HG03280 (cell line): Measurements from ENCODE around the gene MBD3.
"Not testable (repeated sequence)": the region's sequence is repeated elsewhere in the genome, so short reads cannot be mapped to it uniquely, and the experiment has no call there.

Experiments used
- ATAC-seq: cut with Tn5 transposase; IDR thresholded peaks from one replicate; pipeline ENCODE4 v1.9.1; 2021; ENCODE audit warnings: mild to moderate bottlenecking, moderate library complexity; ENCODE audit not compliant: unreplicated experiment

MBD3 gene

DNA sequence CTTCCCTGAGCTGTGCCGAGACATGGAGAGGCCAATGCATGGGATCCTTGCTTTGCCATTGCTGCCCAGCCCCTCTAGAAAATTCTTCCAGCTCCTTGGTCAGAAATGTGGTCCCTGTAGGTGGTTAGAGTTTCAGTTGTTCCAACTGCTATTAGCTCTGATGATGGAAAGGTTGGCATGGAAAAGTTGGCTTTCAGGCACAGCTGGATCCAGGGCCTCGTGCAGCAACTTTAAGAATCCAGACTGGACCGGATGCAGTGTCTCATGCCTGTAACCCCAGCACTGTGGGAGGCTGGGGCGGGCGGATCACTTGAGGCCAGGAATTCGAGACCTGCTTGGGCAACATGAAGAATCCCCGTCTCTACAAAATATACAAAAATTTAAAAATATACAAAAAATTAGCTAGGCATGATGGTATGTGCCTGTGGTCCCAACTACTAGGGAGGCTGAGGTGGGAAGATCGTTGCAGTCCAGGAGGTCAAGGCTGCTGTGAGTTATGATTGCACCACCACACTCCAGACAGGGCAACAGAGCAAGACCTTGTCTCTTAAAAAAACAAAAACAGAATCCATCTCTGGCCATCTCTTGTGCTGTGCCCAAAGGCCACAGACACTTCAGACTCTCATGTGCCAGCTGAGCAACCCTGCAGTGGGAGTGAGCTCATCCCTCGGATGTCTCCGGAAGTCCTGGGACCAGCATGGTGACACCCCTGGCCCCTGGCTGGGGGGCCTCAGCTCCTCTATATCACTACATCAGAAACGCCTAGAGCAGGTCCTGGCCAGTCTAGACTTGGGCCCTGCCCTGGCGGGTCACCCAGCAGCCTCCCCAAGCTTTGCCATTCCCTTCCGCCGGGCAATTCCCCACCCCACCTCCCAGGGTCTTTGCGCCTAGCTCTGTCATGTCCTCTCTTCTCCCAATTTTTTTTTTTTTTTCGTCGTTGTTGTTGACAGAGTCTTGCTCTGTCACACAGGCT is 41.3 kb downstream of the MBD3 start:
- ATAC-seq = no peak

DNA sequence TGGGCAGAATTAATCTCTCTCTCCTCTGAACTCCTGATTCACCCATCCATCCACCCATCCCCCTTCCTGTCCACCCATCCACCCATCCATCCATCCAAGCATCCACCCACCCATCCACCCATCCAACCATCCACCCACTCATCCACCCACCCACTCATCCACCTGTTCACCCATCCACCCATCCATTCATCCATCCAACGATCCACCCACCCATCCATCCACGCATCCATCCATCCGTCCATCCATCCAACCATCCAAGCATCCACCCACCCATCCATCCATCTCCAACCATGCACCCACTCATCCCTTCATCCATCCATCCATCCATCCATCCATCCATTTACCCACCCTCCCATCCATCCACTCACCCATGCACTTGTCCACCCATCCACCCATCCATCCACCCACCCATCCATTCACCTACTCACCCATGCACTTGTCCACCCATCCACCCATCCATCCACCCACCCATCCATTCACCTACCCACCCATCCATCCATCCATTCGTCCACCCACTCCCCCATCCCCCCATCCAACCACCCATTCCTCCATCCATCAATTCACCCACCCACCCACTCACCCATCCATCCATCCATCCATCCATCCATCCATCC is 43.2 kb downstream of the MBD3 start:
- no peak for ATAC-seq

DNA sequence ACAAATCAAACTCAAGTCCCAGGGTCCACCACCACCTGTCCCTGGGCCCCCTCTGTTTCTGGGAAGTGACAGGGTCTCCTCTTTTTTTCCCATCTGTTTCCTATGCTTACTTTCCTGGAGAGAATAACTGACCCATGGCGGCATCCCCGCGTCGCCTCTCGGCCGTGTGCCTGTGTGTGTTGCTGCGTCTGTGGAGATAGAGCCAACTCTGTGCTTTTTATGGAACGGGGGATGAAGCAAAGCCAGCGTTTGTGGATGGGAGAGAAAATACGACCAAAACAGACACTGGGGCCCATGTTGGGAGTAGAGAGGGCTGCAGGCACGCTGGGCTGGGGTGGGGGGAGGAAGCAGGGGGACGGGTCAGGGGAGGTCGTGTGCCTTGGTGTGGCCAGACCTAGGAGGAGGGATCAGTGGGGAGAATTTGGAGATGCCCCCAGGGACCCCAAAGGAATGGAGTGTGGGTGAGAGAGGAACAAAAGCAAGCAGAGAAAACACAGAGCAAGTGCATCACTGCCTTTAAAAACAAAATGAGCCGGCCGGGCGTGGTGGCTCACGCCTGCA is 52.2 kb downstream of the MBD3 start:
- ATAC-seq = no peak

DNA sequence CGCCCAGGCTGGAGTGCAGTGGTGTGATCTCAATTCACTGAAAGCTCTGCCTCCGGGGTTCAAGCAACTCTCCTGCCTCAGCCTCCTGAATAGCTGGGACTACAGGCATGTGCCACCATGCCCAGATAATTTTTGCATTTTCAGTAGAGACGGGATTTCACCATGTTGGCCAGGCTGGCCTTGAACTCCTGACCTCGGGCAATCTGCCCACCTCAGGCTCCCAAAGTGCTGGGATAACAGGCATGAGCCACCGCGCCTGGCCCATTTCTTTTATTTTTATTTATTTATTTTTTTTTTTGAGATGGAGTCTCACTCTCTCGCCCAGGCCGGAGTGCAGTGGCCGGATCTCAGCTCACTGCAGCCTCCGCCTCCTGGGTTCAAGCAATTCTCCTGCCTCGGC is 52.9 kb downstream of the MBD3 start:
- not testable (repeated sequence) for ATAC-seq

DNA sequence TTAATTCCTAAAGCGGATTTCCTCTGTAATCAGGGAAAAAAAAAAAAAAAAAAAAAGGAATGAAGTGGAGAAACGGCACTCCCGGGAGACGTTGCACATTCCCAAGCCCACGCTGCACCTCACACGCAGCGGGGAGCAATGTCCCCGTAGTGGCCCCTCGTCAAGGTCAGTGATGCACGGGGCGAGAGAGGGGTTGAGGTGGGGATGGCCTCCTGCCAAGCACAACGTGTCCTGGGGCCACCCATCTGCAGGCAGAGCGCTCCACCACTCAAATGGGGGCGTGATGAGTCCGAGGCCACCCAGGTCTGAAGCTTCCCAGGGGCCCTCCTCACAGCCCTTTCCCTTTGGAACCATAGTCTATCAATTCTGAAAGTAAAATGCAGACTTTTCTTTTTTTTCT is 53.7 kb downstream of the MBD3 start:
- ATAC-seq = no peak

DNA sequence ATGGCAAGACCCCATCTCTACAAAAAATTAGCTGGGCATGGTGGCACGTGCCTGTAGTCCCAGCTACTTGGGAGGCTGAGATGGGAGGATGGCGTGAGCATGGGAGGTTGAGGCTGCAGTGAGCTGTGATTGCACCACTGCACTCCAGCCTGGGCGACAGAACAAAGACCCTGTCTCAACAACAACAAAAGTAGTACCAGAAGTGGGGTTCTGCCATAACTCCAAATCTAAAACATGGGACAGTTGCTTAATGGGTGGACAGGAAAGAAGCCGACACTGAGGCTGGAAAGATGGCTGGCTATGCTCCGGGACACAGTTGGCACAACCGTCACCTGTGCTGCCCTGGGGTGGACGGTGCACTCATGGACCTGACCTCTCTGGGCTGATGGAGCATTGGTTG is 57.0 kb downstream of the MBD3 start:
- ATAC-seq = not testable (repeated sequence)

DNA sequence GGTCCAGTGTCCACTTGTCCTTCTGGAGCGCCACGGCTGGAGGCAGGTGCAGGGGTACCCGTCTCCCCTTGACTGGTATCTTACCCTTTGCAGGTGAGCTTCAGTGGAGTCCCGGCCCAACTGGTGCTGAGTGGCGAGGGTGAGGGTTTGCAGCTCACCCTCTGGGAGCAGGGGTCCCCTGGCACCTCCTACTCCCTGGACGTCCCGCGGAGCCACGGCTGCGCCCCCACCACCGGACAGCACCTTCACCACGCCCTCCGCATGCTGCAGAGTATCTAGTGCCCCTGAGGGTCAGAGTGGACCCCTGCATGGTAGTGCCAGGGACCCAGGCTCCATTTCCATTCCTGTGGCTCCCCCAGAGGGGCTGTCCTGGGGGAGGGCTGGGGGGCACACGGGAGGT is 57.7 kb downstream of the MBD3 start:
- ATAC-seq = no peak

DNA sequence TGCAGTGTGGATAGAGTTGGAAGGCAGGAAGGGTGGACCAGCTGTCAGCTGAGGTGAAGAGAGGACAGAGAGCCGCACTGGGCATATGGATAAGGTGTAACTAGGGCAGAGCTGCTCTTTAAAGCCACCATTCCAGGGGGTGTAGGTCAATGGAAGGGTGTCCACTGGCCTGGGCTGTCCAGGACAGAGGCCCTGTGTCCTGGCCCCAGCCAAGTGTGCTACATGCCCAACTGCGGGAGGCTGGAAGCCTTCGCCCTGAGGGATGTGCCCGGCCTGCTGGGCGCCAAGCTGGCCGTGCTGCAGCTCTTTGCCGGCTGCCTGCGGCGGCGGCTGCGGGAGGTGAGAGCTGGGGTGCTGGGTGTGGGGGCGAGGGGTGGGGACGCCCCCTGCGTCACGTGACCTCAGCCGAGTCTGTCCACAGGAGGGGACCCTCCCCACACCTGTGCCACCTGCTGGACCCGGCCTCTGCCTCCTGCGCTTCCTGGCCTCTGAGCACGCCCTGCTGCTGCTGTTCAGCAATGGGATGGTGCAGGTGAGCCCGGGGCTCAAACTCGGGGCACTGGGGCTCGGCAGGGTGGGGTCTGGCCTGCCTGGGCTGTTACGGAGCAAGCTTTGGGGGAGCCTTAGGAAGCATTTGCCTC is 59.0 kb downstream of the MBD3 start:
- no peak for ATAC-seq

DNA sequence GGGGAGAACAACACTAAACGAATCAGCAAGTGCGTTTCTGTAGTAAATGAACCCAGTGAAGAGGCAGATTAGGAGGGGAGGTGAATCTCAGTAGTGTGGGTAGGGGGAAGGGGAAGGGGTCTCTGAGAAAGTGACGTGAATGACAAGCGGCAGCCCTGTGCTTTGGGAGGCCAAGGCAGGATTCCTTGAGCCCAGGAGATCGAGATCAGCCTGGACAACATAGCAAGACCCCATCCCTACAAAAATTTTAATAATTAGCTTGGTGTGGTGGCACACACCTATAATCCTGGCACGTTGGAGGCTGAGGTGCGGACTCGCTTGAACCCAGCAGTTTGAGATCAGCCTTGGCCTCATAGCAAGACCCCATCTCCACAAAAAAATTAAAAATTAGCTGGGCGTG is 60.7 kb downstream of the MBD3 start:
- no peak for ATAC-seq

DNA sequence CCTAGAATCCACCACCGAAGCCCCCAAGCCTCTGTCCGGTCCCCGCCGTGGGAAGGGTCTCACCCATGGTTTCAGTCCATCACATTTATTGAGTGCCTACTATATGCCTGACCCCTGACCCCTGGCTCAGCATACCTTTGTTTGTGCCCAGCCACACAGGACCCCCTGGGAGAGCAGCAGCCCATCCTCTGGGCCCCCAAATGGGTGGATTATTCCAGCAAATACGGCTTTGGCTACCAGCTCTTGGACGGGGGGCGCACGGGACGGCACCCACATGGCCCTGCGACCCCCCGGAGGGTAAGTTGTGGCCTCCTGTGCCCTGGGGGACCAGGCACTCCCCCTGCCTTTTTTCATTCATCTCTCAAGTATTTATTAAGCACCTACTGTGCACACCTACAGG is 61.1 kb downstream of the MBD3 start:
- no peak for ATAC-seq

DNA sequence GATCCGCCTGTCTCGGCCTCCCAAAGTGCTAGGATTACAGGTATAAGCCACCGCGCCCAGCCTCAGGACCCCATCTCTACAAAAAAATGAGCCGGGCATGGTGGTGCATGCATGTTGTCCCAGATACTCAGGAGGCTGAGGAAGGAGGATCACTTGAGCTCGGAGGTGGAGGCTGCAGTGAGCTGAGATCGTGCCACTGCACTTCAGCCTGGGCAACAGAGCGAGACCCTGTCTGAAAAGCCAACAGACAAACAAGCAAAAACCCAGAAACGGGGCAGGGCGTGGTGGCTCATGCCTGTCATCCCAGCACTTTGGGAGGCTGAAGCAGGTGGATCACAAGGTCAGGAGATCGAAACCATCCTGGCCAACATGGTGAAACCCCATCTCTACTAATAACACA is 61.8 kb downstream of the MBD3 start:
- ATAC-seq = not testable (repeated sequence)

DNA sequence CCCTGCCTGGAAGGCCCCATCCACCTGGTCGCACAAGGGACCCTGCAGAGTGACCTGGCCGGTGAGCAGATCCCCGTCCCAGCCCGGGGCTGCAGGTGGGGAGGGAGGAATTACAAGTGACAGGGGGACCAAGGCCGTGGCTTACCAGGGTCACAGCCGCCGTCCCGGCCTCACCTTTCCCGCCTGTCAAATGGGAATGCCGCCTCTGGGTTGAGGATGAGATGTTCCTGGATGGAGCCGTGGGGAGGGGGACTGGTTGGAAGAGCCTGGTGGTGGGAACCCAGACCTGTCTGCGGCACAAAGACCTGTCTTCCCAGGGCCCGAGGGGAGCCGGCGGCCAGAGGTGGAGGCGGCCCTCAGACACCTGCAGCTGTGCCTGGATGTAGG is 63.2 kb downstream of the MBD3 start:
- ATAC-seq = no peak

DNA sequence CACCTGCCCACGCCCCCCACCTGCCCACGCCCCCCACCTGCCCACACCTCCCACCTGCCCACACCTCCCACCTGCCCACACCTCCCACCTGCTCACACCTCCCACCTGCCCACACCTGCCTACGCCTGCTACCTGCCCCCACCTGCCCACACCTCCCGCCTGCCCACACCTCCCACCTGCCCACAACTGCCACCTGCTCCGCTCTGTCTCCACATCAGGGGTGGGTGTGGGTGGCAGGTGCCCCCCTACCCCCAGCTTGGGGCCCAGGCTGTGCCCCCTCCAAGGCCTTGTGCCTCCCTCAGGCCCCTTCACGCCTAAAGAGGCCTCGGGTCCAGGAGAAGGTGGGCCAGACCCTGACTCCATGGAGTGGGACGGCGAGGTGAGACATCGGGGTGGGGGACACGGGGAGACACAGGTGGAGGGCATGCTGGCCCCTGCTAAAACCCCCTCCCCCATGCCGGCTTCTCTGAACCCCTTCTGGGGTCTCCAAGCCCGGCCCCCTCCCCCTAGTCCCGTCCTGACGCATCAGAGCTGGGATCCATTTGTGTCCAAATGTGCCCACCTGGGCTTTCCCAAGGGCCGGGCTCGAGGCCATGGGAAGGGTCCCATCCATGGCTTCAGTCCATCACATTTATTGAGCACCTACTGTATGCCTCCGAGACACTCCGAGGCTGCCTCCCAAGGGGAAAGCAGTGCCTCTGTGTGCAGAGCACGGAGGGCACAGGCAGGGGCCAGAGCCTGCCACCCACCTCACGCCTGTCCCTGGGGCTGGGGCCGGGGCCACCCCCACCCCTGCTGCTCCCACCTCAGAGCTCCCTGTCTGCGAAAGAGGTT is 63.9 kb downstream of the MBD3 start:
- ATAC-seq = no peak

DNA sequence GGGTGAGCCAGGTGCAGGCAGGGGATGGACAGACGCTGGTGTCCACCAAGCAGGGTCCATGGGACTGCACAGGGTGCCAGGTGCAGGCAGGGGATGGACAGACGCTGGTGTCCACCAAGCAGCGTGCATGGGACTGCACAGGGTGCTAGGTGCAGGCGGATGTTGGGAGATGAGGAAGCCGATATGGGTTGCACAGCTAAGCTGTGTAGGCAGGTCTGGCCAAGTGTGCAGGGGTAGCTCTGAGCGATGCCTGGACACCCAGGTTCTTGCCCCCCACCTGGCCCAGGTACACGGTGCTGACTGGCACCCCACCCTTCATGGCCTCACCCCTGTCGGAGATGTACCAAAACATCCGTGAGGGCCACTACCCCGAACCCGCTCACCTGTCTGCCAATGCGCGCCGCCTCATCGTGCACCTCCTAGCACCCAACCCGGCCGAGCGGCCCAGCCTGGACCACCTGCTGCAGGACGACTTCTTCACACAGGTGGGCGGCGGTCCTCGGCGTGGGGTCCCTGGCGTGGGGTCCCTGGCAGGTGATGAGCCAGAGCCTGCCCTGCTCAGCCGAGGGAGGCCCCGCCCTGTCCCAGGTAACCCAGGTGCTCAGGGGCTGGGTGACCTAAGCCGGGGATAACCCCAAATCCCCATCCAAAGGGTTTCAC is 64.9 kb downstream of the MBD3 start:
- ATAC-seq = no peak

DNA sequence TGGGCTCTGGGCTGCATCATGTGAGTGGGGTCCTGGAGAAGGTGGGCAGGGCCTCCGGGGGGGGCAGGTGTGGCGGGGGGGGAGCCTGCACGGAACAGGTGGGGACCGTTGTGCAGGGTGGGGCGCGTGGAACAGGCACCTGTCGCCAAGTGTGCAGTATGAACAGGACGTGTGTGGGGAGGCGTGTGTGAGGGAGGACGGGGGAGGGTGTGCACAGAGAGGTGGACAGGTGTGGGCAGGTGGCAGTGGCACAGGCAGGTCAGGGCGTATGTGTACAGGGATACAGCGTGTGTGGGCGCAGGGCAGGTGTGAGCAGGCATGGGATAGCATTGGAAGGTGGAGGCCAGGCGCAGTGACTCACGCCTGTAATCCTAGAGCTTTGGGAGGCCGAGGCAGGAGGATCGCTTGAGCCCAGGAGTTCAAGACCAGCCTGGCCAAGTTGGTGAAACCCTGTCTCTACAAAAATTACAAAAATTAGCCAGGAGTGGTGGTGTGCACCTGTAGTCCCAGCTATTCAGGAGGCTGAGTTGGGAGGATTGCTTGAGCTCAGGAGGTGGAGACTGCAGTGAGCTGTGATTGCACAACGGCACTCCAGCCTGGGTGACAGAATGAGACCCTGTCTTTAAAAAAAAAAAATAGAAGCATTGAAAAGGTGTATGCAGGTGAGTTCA is 65.6 kb downstream of the MBD3 start:
- ATAC-seq = no peak

DNA sequence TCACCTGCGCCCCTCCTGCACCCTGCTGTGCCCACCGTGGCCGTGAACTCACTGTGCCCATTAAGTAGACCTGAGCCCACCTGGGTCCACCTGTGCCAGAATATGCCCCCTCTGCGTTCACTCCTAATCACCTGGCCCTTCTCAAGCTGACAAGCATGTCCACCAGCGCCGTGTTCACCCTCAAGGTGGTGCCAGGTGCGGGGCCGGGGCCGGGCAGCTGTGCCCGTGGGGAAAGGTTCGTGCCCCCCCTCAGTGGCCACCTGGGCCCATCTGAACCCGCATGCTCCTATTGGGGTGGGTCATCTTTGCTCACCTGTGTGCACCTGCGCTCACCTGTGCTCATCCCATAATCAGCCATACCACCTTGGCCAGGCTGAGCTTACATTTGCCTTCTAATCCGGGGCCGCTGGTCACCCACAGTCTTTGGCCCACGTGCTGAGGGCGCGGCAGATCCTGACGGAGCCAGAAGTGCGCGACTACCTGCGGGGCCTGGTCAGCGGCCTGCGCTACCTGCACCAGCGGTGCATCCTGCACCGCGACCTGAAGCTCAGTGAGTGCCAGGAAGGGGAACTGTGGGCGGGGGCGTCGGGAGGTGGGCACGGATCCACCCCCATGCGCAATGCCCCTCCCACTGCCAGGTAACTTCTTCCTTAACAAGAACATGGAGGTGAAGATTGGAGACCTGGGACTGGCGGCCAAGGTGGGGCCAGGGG is 66.4 kb downstream of the MBD3 start:
- ATAC-seq = no peak

DNA sequence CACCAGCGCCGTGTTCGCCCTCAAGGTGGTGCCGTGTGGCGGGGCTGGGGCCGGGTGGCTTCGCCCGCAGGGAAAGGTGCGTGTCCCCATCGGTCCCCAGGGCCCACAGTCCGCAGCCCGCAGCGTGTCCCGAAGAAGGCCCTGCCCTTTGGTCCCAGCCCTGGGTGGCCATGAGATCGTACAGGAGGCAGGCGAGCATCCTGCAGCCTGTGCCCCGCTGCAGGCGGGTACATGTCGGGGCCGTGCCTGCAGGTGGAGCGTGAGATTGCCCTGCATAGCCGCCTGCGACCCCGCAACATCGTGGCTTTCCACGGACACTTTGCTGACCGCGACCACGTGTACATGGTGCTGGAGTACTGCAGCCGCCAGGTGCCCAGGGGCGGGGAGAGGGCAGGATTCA is 67.3 kb downstream of the MBD3 start:
- ATAC-seq = no peak

DNA sequence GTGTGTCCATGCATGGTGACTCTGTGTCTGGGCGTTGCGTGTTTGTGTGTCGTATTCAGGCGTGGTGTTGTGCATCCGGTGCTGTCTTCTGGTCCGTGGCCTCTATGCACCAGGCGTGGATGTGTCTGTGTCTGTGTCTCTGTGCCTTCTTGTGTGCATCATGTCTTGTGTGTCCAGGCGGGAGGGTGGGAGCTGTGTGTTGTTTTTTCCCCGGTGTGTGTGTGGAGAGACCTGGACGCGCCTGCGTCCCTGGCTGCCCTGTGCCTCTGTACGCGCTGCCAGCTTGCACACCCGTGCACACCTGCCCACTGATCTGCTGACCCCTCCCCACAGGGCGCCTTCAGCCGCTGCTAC is 67.7 kb downstream of the MBD3 start:
- no peak for ATAC-seq

DNA sequence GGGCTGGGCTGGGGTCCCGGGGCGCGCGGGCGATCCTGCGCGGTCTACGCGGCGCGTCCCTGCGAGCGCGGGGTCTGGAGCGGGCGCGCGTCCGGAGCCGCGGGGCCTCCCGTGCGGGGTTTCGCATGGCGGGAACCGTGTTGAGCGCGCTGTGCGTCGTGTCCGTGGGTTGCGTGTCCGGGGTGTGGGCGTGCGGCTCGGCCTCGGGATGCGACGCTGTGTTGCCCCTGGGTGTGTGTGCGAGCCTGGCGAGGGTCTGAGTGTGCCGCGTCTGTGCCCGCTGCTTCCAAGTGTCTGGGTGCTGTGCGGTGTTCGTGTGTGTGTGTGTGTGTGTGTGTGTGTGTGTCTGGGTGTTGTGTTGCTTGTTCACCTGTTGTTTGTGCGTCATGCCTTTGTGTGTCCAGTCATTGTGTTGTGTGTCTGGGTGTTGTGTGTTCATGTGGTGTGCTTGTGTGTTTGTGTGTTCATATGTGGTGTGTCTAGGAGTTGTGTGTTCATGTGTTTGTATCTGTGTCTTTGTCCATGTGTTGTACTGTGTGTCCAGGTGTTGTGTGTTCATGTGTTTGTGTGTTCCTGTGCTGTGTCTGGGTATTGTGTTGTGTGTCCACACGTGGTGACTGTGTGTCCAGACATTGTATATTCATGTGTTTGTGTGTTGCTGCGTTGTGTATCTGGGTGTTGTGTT is 68.2 kb downstream of the MBD3 start:
- ATAC-seq = no peak
